Activated CD8-positive, alpha-beta memory T cell treated with anti-CD3 and anti-CD28 coated beads, Interleukin-2, amount 10 ng/mL, durations not matched to agents 7 days and 5 days (primary cell): ENCODE measurements around the gene CSTB. TPM values are rescaled to one million over a fixed set of nuclear protein-coding genes. Genes with fewer than 3 reads are reported as not detected.

Source experiments
- ATAC-seq: fragments of 150-1000 bp; cut with Tn5 transposase; one replicate; pipeline ENCODE4 v1.10.0; 2021; ENCODE audit warnings: moderate library complexity
- CTCF ChIA-PET: fragments of 350-600 bp; sonication (Branson Sonifier 250); formaldehyde crosslinking; loops from one replicate; lab custom pipeline; 2021; ENCODE audit warnings: antibody characterized with exemption; lab: Charles Lee
- DNase-seq: peaks from one replicate; pipeline ENCODE4 v3.0.0-alpha.2; 2020
- H3K27ac Mint-ChIP-seq: one replicate; pipeline ENCODE4 v1.8.0; 2021; ENCODE audit warnings: mild to moderate bottlenecking, mixed read lengths
- H3K27me3 Mint-ChIP-seq: one replicate; pipeline ENCODE4 v1.8.0; 2021; ENCODE audit warnings: mixed read lengths
- H3K36me3 Mint-ChIP-seq: one replicate; pipeline ENCODE4 v1.8.0; 2021; ENCODE audit warnings: mild to moderate bottlenecking, mixed read lengths
- H3K4me1 Mint-ChIP-seq: one replicate; pipeline ENCODE4 v1.8.0; 2021; ENCODE audit warnings: mixed read lengths
- H3K4me3 Mint-ChIP-seq: one replicate; pipeline ENCODE4 v1.8.0; 2021; ENCODE audit warnings: mild to moderate bottlenecking, moderate library complexity, mixed read lengths
- H3K9me3 Mint-ChIP-seq: one replicate; pipeline ENCODE4 v1.8.0; 2022; ENCODE audit warnings: low read depth, mixed read lengths
- total RNA-seq, 2 experiments: library from RNA; stranded (reverse); gene quantifications; one replicate each; pipeline ENCODE4 v1.2.3, GENCODE V29; 2021

Gene CSTB
- total RNA-seq, 2 experiments from 2014 or later, result 44.2 to 47.4 TPM

DNA sequence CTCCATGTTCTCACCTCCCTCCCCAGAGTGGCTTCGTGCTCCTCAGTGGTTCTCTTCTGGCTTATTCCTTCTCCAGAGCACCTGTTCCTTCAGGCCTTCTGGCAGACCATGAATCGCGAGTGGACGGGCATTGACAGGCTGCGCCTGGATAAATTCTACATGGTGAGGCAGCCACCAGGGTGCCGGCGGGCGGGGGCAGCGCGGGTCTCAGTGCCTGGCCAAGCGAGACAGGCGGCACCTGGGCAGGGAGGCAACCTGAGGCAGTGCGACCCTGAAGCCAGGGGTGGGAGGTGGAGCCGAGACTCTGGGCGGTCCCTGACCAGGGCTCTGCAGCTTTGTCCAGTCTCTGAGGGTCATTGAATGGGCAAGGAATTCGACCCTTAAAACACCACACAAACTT is 17.1 kb upstream of the CSTB start:
- no peak for DNase-seq
- Mint-ChIP-seq H3K27me3 (no peaks in the 10 kb centered on the region), H3K36me3 (peaks cover 26% of the 10 kb centered on the region), H3K4me1 (peaks cover 25% of the 10 kb centered on the region), H3K9me3 (no peaks in the 10 kb centered on the region), H3K4me3 (no peak overlapping the region), H3K27ac (no peak overlapping the region)
- CTCF ChIA-PET, result no interaction called here
- no peak for ATAC-seq

DNA sequence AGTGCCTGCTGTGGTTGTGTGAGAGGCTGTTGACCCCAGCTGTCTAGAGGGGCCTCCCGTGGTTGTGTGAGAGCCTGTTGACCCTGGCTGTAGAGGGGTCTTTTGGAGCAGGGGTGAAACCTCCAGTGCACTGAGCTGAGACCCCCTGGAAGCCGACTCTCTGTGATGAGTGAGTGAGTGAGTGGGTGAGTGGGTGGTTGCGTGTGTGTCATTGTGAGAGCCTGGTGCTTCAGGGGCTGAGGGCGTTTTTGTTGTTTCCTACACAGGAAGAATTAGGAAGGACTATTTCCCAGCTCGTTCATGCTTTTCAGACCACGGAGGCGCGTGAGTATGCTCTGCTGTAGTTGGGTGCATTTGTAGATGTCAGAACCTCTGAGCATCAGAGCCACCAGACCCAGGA is 16.3 kb upstream of the CSTB start:
- no peak for DNase-seq
- Mint-ChIP-seq H3K4me3 (no peak overlapping the region), H3K9me3 (no peaks in the 10 kb centered on the region), H3K4me1 (peaks cover 25% of the 10 kb centered on the region), H3K27ac (peak overlapping the region; percentile 16), H3K27me3 (no peaks in the 10 kb centered on the region), H3K36me3 (peaks cover 22% of the 10 kb centered on the region)
- ATAC-seq, result no peak
- CTCF ChIA-PET, result no interaction called here

DNA sequence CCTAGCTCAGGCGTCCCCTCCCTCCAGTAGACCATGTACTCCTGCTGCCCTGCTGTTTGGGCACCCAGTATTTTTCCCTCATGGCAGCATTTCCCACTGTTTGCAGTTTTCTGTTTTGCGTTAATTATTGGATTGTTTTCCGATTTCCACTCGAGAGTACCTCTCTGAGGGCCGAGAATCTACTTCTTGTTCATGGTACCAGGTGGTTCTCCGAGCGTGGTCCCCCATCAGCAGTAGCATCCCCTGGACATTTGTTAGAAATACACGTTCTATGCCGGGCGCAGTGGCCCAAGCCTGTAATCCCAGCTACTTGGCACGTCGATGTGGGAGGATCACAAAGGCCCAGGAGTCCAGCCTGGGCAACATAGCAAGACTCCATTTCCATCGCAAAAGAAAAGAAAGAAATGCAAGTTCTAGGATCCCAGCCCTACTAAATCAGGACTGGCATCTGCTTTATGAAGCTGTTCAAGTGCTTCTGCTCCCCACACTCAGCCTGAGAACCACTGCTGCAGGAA is 14.0 kb upstream of the CSTB start:
- Mint-ChIP-seq H3K4me1 (peaks cover 25% of the 10 kb centered on the region), H3K27me3 (no peaks in the 10 kb centered on the region), H3K4me3 (peak overlapping the region; percentile 96), H3K36me3 (peaks cover 19% of the 10 kb centered on the region), H3K27ac (peak overlapping the region; percentile 90), H3K9me3 (no peaks in the 10 kb centered on the region)
- no peak for ATAC-seq
- DNase-seq, result no peak
- CTCF ChIA-PET, result interaction anchor here (0.8 to 2.2 kb wide), 13 partner anchors 10 to 508 kb away, joined by 3 to 12 read pairs (median 5); no protein-coding TSS in a partner anchor

DNA sequence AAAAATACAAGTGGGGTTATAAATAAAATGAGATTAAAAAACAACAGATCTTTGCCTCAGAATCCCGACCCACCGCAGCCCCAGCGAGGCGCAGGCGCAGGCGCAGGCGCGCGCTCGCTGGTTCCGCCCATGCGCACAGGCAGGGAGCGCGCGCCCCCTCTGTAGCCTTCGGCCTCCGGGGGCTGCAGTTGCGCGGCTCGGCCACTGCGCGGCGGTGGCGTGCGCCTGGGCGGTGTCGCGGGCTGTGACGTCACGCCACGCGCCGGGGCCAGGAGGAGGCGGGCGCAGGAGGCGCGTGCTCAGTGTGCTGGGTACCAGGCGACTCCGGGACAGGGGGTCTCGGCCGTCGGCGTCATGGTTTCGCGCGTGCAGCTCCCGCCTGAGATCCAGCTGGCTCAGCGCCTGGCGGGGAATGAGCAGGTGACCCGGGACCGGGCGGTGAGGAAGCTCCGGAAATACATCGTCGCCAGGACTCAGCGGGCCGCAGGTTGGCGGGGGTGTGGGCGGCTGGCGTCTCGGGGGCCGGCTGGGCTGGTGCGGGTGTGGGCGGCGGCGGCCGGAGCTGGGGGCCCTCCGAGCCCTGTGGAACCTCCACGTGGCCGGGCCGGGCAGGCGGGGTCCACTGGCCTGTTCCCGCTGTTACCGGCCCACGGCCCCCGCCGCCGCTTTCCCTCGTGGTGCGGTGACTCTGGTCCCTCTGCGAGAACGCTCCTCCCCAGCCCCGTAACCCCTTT is 13.3 kb upstream of the CSTB start, which contains the start of gene RRP1:
Gene RRP1, plus strand, starts transcription at position 302 of the 734 bp plus-strand sequence. Its CDS starts 53 bp downstream, at position 355.
- CTCF ChIA-PET, result interaction anchor here (0.8 to 2.2 kb wide), 14 partner anchors 9 to 508 kb away, joined by 3 to 12 read pairs (median 4); no protein-coding TSS in a partner anchor
- Mint-ChIP-seq H3K27me3 (no peaks in the 10 kb centered on the region), H3K9me3 (no peaks in the 10 kb centered on the region), H3K36me3 (peaks cover 17% of the 10 kb centered on the region), H3K4me3 (peak within 1 kb of the TSS; percentile 96), H3K4me1 (peaks cover 25% of the 10 kb centered on the region), H3K27ac (peak within 1 kb of the TSS; percentile 90)
- peak; percentile 93 for ATAC-seq
- peak; percentile 93 for DNase-seq

DNA sequence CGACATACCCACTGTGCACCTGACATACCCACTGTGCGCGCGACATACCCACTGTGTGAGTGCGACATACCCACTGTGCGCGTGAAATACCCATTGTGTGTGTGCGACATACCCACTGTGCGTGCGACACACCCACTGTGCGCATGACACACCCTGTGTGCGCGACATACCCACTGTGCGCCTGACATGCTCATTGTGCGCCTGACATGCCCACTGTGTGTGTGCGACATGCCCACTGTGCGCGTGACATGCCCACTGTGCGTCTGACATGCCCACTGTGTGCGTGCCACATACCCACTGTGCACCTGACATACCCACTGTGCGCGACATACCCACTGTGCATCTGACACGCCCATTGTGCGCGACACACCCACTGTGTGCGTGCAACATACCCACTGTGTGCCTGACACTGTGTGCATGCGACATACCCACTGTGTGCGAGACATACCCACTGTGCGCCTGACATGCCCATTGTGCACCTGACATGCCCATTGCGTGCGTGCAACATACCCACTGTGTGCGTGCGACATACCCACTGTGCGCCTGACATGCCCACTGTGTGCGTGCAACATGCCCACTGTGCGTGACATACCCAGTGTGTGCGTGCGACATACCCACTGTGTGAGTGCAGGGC is 10.8 kb upstream of the CSTB start:
- no peak overlapping the region for H3K27ac Mint-ChIP-seq
- DNase-seq (no peak), ATAC-seq (no peak)

DNA sequence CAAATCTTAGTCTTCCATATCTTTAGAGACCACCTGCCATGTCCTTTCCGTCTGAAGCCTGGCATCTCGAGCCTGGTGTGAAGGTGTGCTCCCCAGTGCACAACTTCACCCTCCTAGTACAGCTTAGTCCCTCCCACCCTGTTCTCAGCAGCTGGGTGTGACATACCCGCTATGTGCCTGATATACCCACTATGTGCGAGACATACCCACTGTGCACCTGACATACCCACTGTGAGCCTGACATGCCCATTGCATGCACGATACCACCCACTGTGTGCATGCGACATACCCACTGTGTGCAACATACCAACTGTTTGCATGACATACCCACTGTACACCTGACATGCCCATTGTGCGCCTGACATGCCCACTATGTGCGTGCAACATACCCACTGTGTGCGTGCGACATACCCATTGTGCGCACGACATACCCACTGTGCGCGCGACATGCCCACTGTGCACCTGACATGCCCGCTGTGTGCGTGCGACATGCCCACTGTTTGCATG is 10.2 kb upstream of the CSTB start:
- no peak overlapping the region for H3K27ac Mint-ChIP-seq
- ATAC-seq, result no peak
- no peaks in the 10 kb centered on the region for H3K9me3 Mint-ChIP-seq
- H3K27me3 Mint-ChIP-seq, result no peaks in the 10 kb centered on the region
- peaks cover 2% of the 10 kb centered on the region for H3K36me3 Mint-ChIP-seq
- H3K4me3 Mint-ChIP-seq, result no peak overlapping the region
- CTCF ChIA-PET, result no interaction called here
- no peak for DNase-seq
- H3K4me1 Mint-ChIP-seq, result peaks cover 35% of the 10 kb centered on the region

More for the DNA sequence above, 10.8 kb upstream of the CSTB start:
- Mint-ChIP-seq H3K36me3 (peaks cover 4% of the 10 kb centered on the region), H3K9me3 (no peaks in the 10 kb centered on the region), H3K27me3 (no peaks in the 10 kb centered on the region), H3K4me3 (no peak overlapping the region), H3K4me1 (peaks cover 36% of the 10 kb centered on the region)
- CTCF ChIA-PET, result no interaction called here

DNA sequence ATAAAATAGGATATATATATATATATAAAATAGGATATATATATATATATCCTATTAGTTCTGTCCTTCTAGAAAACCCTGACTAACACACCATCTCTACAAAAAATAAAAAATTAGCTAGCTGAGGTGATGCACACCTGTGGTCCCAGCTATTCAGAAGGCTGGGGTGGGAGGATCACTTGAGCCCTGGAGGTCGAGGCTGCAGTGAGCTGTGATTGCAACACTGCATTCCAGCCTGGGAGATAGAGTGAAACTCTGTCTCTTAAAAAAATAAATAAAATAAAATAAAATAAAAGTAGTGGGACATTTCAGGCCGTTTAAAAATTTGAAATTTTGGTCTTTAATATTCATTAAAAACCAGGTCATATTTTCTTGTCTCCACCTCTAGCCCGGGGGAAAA is 9.0 kb upstream of the CSTB start:
- H3K27ac Mint-ChIP-seq, result no peak overlapping the region
- ATAC-seq (no peak), DNase-seq (no peak)
- CTCF ChIA-PET, result no interaction called here
- H3K4me1 Mint-ChIP-seq, result peaks cover 31% of the 10 kb centered on the region
- no peak overlapping the region for H3K4me3 Mint-ChIP-seq
- H3K36me3 Mint-ChIP-seq, result no peaks in the 10 kb centered on the region
- H3K9me3 Mint-ChIP-seq, result no peaks in the 10 kb centered on the region
- no peaks in the 10 kb centered on the region for H3K27me3 Mint-ChIP-seq

DNA sequence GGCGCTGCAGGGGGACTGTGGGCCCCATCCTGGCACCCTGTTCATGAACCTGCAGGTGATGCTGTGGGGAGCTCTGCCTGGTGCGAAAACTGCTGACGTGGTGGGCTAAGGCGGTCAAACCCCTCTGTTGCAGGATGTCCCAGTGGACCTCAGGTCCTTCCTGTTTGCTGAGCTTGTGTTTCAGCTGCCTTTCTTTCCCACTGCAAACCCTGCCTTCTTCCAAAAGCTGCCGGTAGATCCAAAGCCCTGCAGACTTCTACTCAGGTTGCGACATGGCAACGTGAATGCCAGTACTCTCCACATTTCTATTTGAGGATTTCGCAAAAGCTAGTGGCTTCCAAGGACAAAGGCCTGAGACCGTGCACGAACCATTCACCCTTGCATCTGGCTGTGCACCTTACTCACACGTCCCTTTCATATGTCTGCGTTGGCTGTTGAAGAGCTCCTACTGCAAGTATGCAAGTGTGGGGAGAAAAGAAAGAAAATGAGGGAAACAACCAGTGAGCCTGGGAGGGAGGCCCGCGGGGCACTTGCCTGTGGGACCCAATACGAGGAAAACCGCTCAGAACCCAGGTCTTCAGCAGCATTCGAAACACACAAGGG is 7.1 kb upstream of the CSTB start:
- no peaks in the 10 kb centered on the region for H3K36me3 Mint-ChIP-seq
- no peak overlapping the region for H3K4me3 Mint-ChIP-seq
- no peaks in the 10 kb centered on the region for H3K27me3 Mint-ChIP-seq
- no peak for ATAC-seq
- peaks cover 44% of the 10 kb centered on the region for H3K4me1 Mint-ChIP-seq
- no peak for DNase-seq
- no peaks in the 10 kb centered on the region for H3K9me3 Mint-ChIP-seq
- CTCF ChIA-PET, result no interaction called here
- H3K27ac Mint-ChIP-seq, result peak overlapping the region; percentile 2

DNA sequence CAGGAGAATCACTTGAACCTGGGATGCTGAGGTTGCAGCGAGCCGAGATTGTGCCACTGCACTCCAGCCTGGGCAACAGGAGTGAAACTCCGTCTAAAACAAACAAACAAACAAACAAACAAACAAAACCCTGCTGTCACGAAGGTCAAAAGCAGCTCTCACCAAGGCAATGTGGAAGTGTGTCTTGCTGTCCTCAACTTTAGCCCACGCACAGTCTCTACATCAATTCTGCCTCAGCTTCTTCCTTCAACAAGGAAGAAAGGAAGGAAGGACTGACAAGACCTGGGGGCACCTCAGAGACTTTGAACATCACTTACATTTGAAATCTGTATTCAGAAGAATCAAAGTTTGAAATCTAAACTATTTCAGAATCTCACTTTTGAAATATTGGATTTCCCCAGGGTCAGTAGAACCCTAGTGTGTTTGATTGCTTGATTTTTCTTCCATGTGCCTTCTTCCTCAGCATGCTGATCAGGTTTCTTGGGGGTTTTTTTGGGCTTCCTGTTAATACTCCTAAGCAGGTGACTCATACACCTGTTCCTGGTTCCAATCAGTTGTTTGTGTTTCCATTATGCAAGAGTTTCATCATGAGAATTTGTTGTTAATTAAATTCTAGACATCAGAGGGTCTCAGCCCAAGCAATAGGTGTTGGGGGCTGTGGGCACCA is 6.5 kb upstream of the CSTB start:
- ATAC-seq (no peak), DNase-seq (no peak)
- Mint-ChIP-seq H3K4me1 (peaks cover 49% of the 10 kb centered on the region), H3K27ac (peak overlapping the region; percentile 2), H3K4me3 (no peak overlapping the region), H3K36me3 (no peaks in the 10 kb centered on the region), H3K9me3 (no peaks in the 10 kb centered on the region), H3K27me3 (no peaks in the 10 kb centered on the region)
- CTCF ChIA-PET, result no interaction called here

DNA sequence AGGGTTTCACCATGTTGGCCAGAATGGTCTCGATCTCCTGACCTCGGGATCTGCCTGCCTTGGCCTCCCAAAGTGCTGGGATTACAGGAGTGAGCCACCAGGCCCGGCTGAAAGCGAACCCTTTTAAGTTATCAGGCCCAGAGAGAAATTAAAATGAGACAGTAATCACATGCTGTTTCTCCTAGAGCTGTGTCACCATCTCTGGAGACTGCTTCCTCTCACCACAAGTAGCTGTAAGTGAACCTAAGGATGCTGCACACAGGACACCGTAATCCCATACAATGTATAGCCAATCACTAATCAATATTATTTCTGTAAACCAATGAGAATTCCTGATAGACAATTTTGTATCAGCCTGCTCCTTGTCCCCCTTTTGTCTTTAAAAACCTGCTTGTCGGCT is 5.7 kb upstream of the CSTB start:
- DNase-seq, result no peak
- no peaks in the 10 kb centered on the region for H3K27me3 Mint-ChIP-seq
- no peak overlapping the region for H3K27ac Mint-ChIP-seq
- no peaks in the 10 kb centered on the region for H3K36me3 Mint-ChIP-seq
- H3K4me3 Mint-ChIP-seq, result no peak overlapping the region
- H3K4me1 Mint-ChIP-seq, result peaks cover 52% of the 10 kb centered on the region
- H3K9me3 Mint-ChIP-seq, result no peaks in the 10 kb centered on the region
- ATAC-seq, result no peak
- CTCF ChIA-PET, result no interaction called here

DNA sequence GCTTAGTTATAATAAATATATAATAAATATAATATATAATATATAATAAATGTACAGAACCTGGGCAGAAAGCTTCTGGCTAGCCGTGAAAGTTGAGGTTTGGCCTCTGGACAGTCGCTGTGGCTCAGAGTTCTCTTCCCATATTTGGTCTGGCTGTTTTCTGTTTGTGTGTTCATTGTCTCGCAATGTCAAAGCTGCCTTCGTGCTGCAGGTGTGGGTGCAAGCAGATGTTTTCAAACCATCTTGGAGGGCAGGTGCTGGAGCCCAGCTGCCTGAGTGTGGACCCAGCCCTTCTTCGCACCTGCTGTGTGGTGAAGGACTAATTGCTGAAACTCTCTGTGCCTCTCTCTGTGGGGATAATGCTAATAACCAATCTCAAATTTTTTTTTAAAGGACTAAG is 3.6 kb upstream of the CSTB start:
- CTCF ChIA-PET, result interaction anchor here (1.7 kb wide), 1 partner anchor 10 kb away, joined by 12 read pairs; the partner anchor contains the start of gene RRP1
- Mint-ChIP-seq H3K4me3 (peak overlapping the region; percentile 33), H3K4me1 (peaks cover 61% of the 10 kb centered on the region), H3K27ac (peak overlapping the region; percentile 73), H3K27me3 (no peaks in the 10 kb centered on the region), H3K9me3 (no peaks in the 10 kb centered on the region), H3K36me3 (peaks cover under 1% of the 10 kb centered on the region)
- DNase-seq (no peak), ATAC-seq (no peak)

DNA sequence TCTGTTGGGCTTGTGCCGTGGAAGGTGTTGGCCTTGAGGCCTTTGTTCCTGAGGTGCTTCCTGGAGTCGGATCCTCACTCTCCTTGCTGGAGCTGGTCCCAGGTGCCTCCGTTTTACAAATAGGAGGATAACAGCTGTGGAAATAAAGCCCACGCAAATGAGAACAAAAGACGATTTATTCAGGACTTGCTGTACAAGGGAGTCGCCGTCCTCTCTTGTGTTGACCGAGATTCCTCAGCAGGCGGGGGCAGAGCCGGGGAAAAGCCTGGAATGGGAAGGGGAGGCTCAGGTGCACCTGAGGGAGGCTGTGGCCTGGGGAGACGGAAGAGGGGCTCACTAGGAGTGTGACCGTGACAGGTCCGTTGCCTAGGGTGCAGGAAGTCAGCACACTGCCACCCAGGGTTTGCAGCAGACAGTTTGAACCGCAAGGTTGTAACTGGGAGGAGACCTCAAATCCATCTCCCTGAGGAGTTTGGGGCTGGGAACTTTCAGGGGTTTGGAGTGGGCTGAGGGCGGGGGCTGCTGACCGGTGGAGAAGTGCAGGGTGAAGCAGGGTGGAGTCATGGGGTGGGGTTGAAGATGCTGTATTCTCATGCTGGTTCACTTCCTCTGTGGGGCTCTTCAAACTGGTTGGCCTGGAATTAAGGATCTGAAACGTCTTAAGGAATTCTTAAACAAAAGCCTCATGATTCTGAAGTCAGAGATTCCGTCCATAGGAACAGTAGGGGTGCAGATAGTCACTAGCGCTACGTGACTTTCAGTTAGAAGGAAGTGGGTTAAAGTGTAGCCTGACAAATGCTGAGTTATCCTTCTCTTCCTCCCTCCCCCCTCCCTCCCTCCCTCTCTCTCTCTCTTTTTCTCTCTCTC is 2.6 kb upstream of the CSTB start:
- Mint-ChIP-seq H3K27me3 (no peaks in the 10 kb centered on the region), H3K9me3 (no peaks in the 10 kb centered on the region), H3K4me3 (peak overlapping the region; percentile 69), H3K4me1 (peaks cover 67% of the 10 kb centered on the region), H3K27ac (peak overlapping the region; percentile 97), H3K36me3 (peaks cover 7% of the 10 kb centered on the region)
- peak; percentile 73 for DNase-seq
- ATAC-seq, result peak; percentile 20
- CTCF ChIA-PET, result interaction anchor here (1.1 kb wide), 1 partner anchor 10 kb away, joined by 6 read pairs; the partner anchor contains the start of gene RRP1
